Measurements from ENCODE around the gene RTP2.
A peak's percentile ranks its signal among the peaks of the same experiment; 100 is the strongest.

The RTP2 gene

DNA sequence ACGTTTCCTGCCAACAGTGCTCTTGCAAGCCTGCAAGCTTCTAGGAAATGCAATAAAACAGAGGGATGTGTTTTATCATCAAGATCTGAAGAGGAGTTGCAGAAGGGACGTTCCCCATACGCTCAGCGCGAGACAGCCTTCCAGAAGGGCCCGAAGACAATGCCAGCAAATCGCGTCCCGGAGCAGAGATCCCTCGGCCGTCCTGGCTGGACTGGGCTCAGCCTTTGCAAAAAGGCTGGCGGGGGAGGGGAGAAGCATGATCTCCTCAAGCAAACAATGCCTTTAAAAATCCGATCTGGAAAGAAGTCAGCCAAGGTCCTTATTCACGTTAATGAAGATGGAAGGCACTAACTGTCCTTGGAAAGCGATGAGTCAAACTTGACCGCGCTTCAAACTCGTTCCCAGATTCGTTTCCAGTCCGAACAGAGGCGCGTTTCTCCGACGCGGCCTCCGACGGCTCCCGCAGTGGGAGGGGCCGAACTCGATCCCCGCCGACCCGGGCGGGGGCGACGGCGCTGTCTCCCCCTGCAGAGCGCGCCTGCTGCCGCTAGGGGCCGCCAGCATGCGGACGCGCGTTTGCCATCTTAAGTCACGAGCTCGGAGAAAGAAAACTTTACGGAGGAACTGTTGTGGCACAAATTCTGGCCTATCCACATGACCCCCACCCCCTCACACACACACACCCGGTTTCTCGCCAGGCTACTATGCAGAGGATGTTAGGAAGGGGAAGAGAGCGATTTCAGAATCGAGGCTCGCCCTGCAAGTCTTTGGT is 37.4 kb upstream of the RTP2 start:
- Histone ChIP-seq H3K4me3 (replicated peaks; ENCODE audit: low read depth, low read length) (peak overlapping the region; percentile 6), H3K36me3 (ENCODE audit: control insufficient read depth, insufficient read depth, low read length) (no peaks in the 10 kb centered on the region), H3K27me3 (replicated peaks; ENCODE audit: control insufficient read depth, insufficient read depth, low read length) (no peaks in the 10 kb centered on the region; the same call in none of the 2 replicates)
- TF ChIP-seq, protein P1, sequence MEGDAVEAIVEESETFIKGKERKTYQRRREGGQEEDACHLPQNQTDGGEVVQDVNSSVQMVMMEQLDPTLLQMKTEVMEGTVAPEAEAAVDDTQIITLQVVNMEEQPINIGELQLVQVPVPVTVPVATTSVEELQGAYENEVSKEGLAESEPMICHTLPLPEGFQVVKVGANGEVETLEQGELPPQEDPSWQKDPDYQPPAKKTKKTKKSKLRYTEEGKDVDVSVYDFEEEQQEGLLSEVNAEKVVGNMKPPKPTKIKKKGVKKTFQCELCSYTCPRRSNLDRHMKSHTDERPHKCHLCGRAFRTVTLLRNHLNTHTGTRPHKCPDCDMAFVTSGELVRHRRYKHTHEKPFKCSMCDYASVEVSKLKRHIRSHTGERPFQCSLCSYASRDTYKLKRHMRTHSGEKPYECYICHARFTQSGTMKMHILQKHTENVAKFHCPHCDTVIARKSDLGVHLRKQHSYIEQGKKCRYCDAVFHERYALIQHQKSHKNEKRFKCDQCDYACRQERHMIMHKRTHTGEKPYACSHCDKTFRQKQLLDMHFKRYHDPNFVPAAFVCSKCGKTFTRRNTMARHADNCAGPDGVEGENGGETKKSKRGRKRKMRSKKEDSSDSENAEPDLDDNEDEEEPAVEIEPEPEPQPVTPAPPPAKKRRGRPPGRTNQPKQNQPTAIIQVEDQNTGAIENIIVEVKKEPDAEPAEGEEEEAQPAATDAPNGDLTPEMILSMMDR (IDR thresholded peaks at IDR 0.05; ENCODE audit: insufficient read depth, low read length, poor library complexity, severe bottlenecking): peak; percentile 97
- peak; percentile 77 for DNase-seq (ENCODE audit: extremely low read depth, insufficient read length)

GRCh38 chr3:187739094-187739560 is 36.8 kb upstream of the RTP2 start:
- peak overlapping the region; percentile 6 for H3K4me3 ChIP-seq (replicated peaks; ENCODE audit: low read depth, low read length)
- H3K36me3 ChIP-seq (ENCODE audit: control insufficient read depth, insufficient read depth, low read length): no peaks in the 10 kb centered on the region
- no peak for DNase-seq (ENCODE audit: extremely low read depth, insufficient read length)
- TF ChIP-seq, protein P1 (IDR thresholded peaks at IDR 0.05; ENCODE audit: insufficient read depth, low read length, poor library complexity, severe bottlenecking): no peak
- no peaks in the 10 kb centered on the region; the same call in none of the 2 replicates for H3K27me3 ChIP-seq (replicated peaks; ENCODE audit: control insufficient read depth, insufficient read depth, low read length)

DNA sequence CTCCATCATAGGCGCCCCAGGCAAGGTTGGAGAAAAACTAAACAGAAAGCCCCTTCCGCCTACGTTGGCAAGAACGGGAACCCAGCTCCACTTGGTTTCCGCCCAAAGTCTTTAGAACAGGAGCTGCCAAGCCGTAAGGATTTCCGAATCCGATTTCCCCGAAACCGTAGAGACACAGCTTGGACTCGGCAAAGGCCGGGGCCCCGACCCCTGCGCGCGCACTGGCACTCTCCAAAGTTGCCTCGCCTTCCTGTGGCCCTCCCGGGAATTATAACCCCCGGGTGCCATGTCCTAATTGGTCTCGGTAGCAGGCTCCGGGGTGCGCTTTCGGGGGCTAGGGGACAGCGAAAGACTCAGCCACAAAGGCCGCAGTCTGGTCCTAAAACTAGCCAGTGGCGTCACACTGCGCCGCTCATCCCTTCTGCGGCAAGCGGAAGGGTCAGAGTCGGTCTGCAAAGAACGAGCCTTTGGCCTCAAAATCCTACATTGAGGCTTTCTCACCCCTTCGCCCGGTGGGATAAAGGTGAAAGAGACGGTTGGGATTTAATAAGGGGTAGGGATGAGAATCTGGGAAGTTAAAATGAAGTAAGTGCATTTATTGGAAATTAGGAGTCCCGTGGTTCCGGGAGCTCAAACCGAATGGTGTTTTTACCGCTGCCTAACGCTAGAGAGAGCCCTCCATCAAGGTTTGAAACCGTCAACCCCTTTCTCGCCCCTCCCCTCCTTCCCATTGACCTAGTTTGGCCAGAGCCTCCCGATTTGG is 36.2 kb upstream of the RTP2 start:
- TF ChIP-seq, protein P1 (IDR thresholded peaks at IDR 0.05; ENCODE audit: insufficient read depth, low read length, poor library complexity, severe bottlenecking): peak; percentile 82
- Histone ChIP-seq H3K36me3 (ENCODE audit: control insufficient read depth, insufficient read depth, low read length) (no peaks in the 10 kb centered on the region), H3K27me3 (replicated peaks; ENCODE audit: control insufficient read depth, insufficient read depth, low read length) (no peaks in the 10 kb centered on the region; the same call in none of the 2 replicates), H3K4me3 (replicated peaks; ENCODE audit: low read depth, low read length) (peak overlapping the region; percentile 52)
- no peak for DNase-seq (ENCODE audit: extremely low read depth, insufficient read length)

- Histone ChIP-seq H3K36me3 (ENCODE audit: control insufficient read depth, insufficient read depth, low read length) (no peaks in the 10 kb centered on the region), H3K4me3 (replicated peaks; ENCODE audit: low read depth, low read length) (peak overlapping the region; percentile 52), H3K27me3 (replicated peaks; ENCODE audit: control insufficient read depth, insufficient read depth, low read length) (no peaks in the 10 kb centered on the region; the same call in none of the 2 replicates)
- no peak for DNase-seq (ENCODE audit: extremely low read depth, insufficient read length)
- TF ChIP-seq, protein P1 (IDR thresholded peaks at IDR 0.05; ENCODE audit: insufficient read depth, low read length, poor library complexity, severe bottlenecking): no peak
Measured at GRCh38 chr3:187738071-187738330, 35.6 kb upstream of the RTP2 start.

DNA sequence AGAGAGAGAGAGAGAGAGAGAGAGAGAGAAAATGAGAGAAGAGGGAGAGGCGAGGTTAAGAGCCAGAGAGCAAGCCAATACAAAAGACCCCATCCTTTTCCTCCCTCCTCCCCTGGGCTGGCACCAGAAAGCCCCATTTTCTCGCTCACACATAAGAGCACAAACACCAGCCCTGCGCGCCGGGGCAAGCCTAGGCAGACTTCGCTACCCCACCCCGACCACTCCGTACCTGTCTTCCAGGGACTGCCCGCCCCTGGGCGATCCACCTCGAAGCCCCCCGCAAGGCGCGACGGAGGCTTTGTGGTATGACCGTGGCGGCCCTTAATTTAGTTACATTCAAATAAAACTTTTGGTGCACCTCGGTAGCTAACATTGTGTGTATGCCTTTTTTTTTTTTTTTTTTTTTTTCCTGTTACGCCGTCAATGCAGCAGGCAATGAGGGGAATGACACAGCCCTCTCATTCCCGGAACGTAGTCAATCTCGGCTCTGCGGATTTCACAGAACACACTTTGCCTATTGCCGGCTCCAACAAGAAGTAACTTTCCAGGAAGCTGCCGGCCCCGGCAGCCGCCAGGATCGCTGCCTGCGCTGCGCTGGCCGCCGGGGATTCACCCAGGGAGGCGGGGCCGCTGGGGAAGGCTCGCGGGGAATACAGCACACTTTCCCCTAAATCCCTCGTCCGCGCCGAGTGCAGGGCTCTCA is 35.2 kb upstream of the RTP2 start:
- TF ChIP-seq, protein P1 (IDR thresholded peaks at IDR 0.05; ENCODE audit: insufficient read depth, low read length, poor library complexity, severe bottlenecking): no peak
- H3K27me3 ChIP-seq (replicated peaks; ENCODE audit: control insufficient read depth, insufficient read depth, low read length): no peaks in the 10 kb centered on the region; the same call in none of the 2 replicates
- peak overlapping the region; percentile 52 for H3K4me3 ChIP-seq (replicated peaks; ENCODE audit: low read depth, low read length)
- no peaks in the 10 kb centered on the region for H3K36me3 ChIP-seq (ENCODE audit: control insufficient read depth, insufficient read depth, low read length)
- DNase-seq (ENCODE audit: extremely low read depth, insufficient read length): no peak

Data from GM06990 (cell line).